ENCODE data around the gene AGAP5.
"Not testable (repeated sequence)": the region's sequence is repeated elsewhere in the genome, so short reads cannot be mapped to it uniquely, and the experiment has no call there.

The AGAP5 gene

DNA sequence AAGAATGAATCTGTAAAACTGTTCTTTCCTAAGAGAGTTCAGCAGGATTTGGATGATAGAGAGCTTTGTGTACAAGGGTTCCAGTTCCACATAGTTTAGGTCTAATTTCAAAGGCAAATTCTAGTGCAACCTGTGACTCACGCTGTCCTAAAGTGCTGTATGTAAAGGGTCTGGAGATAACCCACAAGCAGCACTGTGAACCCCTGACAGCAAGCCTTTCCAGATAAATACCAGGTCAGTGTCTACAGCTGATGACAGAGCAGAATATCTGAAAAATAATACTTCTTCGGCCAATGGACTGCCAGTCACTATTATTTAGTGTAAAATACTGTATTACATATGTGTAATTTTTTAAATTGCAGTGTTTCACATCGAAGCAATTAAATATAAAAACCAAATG is 16.0 kb upstream of the AGAP5 start:
- not testable (repeated sequence) for FAIRE-seq

- not testable (repeated sequence) for FAIRE-seq
Observed at GRCh38 chr10:73711683-73712082, 13.8 kb upstream of the AGAP5 start.

GRCh38 chr10:73708122-73708521 is 10.2 kb upstream of the AGAP5 start:
- FAIRE-seq = not testable (repeated sequence)

DNA sequence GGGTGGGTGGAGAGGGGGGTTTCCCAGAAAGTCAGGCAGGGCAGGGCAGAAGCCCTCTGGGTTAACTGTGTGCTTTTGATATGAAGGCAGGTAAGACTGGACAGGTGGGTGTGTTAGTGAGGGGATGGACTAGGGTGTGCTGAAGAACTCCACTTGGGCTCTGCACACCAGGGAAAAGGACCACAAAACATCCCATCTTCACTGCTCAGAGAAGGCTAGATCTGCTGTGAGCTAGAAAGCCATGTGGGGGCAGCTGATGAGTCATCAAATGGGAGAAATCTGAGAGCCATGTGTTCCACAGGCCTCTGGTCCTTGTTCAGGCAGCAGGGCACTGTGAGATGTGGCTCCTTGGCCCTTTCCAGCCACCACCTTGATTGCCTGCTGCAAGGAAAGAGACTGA is 9.7 kb upstream of the AGAP5 start:
- FAIRE-seq = not testable (repeated sequence)

- not testable (repeated sequence) for FAIRE-seq
Observed at GRCh38 chr10:73706488-73706887, 8.6 kb upstream of the AGAP5 start.

DNA sequence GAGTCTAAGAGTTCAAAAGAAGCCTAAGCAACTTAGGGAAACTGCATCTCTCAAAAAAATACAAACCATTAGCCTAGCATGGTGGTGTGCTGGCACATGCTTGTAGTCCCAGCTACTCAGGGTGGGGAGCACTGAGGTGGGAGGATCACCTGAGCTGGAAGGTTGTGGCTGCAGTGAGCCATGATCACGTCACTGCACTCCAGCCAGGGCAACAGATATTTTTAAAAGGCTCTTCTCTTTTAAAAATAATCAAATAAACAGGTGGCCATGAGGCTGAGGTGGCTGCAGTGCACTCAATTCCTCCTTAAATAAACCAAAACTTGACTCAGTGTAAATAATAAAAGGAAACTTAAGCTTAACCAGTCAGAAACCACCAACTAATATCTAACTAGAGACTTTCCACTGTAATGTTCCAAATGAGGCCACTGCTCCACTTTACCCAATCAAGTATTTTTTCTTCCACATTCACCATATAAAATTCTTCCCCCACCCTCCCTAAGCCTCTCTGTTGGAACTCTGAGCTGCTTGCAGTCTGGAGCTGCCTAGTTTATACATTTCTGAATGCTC is 7.7 kb upstream of the AGAP5 start:
- not testable (repeated sequence) for FAIRE-seq

- not testable (repeated sequence) for FAIRE-seq
Observed at GRCh38 chr10:73703924-73704323, 6.0 kb upstream of the AGAP5 start.

- FAIRE-seq = not testable (repeated sequence)
Observed at GRCh38 chr10:73698819-73699218, 910 bp upstream of the AGAP5 start.

DNA sequence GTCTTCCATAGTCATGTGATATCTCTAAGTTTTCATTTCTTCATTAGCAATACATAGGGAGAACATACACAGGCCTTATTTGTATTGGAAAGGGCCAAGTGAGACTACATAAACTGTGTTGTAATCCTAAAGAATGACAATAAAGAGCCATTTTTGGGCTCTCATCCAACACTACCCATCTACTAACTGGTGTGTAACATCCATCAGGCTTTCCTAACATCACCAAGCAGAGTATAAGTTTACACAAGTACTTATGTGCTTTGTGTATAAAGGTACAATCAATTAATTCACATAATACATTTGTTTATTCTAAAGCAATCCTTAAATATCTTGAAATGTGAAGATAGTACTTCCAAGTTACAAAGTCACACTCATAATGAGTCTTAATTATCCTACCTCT is 2.6 kb downstream of the AGAP5 start:
- FAIRE-seq = not testable (repeated sequence)

DNA sequence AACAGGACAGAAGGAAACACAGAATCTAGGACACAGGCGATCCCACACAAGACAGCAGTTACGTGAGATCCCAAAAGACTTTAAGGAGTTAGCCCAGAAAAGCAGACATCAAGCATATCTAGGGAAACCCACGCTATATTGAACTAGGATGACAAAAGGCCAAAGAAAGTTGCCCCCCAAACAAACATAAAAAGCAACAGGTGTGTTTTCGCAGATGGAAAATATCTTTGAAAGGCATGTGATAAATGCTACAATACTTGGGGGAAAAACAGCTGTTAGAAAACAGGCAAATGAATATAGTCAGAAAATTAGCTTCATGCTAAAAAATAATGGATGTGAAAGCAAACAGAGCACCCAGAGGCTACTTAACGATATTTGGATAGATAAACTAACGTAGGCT is 7.2 kb downstream of the AGAP5 start:
- FAIRE-seq = not testable (repeated sequence)

DNA sequence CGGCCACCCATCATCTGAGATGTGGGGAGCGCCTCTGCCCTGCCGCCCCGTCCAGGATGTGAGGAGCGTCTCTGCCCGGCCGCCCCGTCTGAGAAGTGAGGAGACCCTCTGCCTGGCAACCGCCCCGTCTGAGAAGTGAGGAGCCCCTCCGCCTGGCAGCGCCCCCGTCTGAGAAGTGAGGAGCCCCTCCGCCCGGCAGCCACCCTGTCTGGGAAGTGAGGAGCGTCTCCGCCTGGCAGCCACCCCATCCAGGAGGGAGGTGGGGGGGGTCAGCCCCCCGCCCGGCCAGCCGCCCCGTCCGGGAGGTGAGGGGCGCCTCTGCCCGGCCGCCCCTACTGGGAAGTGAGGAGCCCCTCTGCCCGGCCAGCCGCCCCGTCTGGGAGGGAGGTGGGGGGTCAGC is 8.3 kb downstream of the AGAP5 start:
- FAIRE-seq = not testable (repeated sequence)

DNA sequence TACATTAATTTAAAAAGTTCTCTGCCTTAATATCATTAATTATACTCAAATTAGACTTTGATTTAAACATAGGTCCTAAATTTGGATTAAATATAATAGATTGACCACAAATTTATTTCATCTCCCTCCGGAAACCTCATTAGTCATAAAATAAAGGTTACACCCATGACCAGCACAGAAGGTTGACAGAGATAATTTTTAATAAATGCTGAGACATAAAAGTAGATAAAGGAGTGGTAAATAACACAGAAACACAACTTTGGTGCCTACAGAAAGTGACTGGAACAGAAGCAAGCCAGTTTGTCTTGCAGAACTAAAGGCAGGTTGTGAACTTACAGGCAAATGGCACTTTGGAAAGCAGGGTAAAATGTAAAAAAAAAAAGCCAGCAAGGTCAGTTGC is 10.3 kb downstream of the AGAP5 start:
- FAIRE-seq = not testable (repeated sequence)

DNA sequence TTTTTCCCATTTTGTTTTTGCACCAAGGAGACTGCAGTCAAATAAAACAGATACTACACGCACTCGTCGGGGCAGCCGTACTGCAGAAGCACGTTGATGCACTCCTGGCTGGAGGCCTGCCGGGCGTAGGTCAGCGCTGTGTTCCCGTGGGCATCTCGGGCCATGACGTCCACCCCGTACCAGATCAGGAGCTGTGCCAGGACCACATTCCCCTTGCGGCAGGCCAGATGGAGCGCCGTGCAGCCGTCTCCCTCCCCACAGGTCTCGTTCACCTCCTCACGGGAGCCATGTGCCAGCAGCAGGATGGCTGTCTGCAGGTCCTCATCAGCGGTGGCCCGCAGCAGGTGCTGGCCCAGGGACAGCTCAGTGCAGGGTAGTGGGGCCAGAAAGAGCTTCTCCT is 23.4 kb downstream of the AGAP5 start:
- FAIRE-seq = not testable (repeated sequence)

- FAIRE-seq = not testable (repeated sequence)
Observed at GRCh38 chr10:73668378-73668777, 29.5 kb downstream of the AGAP5 start.

DNA sequence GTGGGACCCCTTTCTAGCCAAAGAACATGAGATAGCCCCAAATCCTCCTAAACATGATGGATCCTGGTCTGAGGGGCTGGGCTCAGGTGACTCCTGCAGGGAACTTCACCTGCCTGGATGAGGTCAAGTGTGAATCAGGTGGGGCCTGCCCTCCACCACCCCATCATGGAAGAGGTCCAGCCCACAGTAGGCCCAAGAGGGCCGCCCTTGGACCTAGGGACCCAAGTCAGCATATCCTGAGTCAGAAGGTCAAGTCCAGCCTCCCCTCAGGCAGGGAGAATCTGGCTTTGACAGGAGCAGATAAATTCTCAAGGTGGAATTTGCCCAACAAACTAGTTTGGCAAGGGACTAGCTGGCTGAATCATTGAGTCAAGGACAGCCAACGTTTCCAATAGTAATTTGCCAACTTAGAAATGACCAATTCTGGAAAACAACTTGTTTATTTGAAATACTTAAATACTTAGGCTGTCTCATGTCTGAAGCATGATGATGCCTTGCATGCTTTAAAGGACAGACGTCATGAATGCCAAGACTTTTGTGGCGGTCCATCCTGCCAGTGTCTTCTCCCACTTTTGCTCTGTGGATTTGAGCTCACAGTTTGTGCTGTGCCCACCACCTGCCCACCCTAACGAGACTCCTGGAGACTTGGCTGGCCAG is 31.6 kb downstream of the AGAP5 start:
- not testable (repeated sequence) for FAIRE-seq

DNA sequence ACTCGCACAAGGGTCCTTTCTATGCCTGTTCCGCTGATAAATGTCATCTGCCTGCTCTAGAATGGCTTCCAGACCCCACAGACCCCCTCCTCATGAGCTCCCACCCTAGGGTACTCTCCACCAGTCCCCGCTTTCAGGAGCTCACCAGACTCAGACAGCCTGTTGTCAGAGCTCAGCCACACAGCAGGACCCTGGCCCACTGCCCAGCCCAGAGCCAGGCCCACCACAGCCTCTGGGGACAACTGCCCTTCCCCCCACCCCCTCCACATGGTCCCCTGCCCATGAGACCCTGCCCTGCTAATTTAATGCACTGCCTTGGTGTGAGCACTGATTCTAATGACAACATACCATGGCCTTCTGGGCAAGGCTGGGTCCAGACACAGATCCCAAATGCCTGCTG is 32.3 kb downstream of the AGAP5 start:
- FAIRE-seq = not testable (repeated sequence)

DNA sequence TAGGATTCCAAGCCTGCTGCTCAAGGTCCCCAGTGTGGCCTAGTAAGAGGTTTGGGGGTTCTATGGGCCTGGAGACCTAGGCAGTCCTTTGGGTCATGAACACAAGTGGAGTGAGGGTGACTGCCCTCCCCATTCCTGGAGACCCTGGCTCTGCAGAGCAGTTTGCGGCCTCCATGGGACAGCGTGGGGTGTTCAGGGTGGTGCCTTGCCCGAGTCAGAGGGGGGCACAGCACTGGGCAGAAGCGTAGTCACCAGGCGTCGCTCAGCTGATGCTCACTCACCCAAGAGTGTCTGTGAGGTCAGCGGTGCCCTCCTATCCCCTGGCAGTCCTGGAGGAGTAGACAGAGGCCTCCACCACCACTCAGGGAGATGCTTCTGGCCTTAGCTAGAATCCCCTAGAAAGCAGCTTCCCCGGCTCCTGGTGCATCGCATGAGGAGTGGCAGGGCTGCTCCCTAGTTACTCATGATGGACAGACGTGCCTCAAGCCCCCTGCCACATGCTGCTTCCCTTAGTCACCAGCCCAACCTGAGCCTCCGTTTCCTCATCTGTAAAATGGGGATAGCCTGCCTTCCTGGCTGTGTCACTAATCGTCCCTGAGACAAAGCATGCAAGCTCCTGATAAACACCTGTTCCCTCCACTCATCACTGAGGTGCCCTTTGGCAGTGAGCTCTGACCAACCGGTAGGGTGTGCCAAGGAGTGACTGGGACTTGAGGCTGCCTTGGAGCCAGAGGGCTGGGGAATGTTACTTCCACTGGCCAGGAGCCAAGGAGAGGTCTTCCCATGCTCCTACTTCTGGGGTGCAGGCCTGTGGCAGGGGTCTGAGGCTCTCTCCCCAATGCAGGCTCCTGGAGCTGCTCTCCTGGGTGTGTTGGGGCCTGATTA is 33.5 kb downstream of the AGAP5 start:
- not testable (repeated sequence) for FAIRE-seq

DNA sequence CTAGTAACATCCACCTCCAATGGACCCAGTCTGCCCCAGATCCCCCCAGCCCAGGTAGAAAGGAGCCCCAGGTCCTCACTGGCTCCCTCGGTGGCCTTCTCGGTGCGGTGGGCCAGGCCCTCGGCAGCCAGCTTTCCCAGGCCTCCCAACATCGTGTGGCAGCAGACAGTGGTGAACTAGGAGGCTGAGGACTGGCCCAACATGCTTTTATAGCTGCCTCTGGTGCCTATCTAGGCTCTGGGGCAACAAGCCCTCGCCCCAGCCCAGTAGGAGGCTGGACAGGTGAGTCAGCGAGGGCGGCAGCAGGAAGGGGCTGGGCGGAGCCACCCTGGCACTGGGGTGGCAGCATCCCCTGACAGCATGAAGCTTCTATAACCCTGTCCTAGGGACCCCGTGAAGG is 34.3 kb downstream of the AGAP5 start:
- FAIRE-seq = not testable (repeated sequence)

GRCh38 chr10:73662705-73663104 is 35.2 kb downstream of the AGAP5 start:
- not testable (repeated sequence) for FAIRE-seq

DNA sequence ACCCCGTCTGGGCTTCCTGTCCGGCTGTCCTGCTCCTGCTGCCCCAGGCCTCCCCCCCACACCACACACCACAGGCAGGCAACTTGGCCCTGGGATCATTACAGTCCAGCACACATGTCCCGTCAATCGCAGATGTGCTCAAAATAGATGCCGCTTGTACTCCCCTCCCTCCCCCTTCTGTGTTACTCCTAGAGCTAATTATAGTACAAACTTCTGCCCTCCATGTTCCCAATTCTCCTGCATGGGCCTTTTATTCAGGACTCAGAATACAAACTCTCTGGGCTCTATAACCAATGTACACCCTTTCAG is 42.0 kb downstream of the AGAP5 start, which contains the start of gene SYNPO2L:
TSS of gene SYNPO2L (minus strand) at position 40 of the 309 bp plus-strand sequence. CDS start 107 bp downstream, outside the sequence.
- no peak for FAIRE-seq

DNA sequence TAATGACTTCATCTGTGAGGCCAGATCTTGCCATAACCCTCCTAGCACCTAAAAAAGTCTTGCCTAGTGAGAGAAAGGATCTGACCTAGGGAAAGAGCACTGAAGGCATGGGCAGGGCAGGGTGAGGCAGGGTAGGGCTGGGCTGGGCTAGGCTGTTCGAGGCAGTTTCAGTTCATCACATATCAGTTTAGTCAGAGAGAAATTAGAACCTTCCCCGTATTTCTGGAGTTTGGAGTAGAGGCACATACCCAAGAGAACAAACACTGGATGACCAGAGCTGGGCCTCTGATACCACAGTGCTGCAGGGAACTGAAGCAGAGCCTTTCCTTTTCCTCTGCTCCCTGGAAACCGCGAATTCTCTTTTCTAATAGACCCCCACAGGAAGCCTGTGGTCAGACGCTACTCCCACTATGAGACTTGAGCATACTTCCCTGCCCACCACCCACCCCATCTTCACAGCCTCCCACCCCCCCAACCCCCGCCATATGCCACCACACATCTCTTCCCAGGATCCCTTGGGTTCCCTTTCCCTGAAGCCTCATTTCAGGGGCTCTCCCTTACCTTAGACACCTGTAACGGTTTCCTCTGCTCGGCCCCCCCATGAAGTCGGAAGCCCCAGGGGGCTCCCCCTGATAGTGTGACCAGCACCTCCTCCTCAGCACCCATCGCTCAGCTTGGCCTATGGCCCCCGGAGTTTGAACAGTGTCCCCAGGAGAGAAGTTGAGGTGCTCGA is 42.5 kb downstream of the AGAP5 start:
- FAIRE-seq = no peak

DNA sequence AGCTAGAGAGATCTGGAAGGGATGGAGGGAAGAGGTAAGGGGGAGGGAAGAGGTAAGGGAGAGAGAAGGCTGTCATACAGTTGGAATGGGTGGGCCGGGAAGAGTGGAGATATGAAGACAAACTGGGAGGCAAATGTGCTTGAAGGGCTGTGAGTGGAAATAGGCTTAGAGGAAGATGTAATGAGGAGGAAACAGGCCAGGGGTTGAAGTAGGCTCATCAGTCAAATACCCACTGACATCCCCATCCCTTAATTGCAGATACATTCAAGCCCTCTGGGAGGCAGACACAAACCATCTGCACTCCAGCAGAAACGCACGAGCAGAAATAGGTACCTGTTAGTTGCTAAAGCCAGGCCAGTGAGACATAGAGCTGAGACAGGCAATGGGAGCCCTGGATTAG is 44.2 kb downstream of the AGAP5 start:
- FAIRE-seq = no peak

GRCh38 chr10:73653195-73653594 is 44.7 kb downstream of the AGAP5 start:
- FAIRE-seq = no peak

Measured in endometrium (tissue), 2 donors.